GM23248 (cell line): ENCODE measurements around the gene AKAP13.

ENCODE experiments used
- EZH2 ChIP-seq: fragments of 200-600 bp; sonication (generic); IDR thresholded peaks from 2 replicates; pipeline ENCODE4 v1.6.1; 2018; ENCODE audit warnings: antibody characterized with exemption, mild to moderate bottlenecking; ENCODE audit not compliant: insufficient read depth, poor library complexity, severe bottlenecking
- EZH2phosphoT487 ChIP-seq: fragments of 200-600 bp; sonication (generic); IDR thresholded peaks from 2 replicates; pipeline ENCODE4 v1.6.1; 2018; ENCODE audit warnings: antibody characterized with exemption, moderate library complexity, mild to moderate bottlenecking, low read depth; ENCODE audit not compliant: insufficient read depth

DNA sequence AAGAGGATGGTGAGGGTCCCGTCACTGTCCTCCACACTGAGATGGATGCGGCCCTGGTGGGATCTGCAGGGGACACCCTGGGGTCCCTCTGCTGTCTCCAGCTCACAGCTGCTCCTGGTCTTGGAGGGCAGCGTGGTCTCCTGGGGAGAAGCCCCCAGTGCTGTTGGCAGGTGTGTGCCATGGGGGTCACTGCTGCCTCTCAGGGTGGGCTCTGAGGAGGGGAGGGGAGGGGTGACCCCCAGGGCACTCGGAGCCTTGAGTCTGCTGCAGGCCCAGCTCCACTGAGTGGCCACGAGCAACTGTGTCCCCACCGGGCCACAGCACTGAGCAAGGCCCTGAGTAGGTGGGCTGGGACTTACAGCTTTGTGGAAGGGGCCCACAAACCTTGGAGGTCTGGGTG, 379.6 kb downstream of the AKAP13 start:
- TF ChIP-seq EZH2 (no peak), EZH2phosphoT487 (no peak)
